SIG-M5 treated with dmso at 0.1 percent for 504 hours (cell line): ENCODE results near the gene C12orf57.
A peak's percentile ranks its signal among the peaks of the same experiment; 100 is the strongest.
"Not testable (repeated sequence)": the region's sequence is repeated elsewhere in the genome, so short reads cannot be mapped to it uniquely, and the experiment has no call there.

Experiments
- DNase-seq: peaks from one replicate; lab custom pipeline; 2025; ENCODE audit not compliant: unreplicated experiment; lab: John Stamatoyannopoulos, UW

C12orf57 gene, protein sequence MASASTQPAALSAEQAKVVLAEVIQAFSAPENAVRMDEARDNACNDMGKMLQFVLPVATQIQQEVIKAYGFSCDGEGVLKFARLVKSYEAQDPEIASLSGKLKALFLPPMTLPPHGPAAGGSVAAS

DNA sequence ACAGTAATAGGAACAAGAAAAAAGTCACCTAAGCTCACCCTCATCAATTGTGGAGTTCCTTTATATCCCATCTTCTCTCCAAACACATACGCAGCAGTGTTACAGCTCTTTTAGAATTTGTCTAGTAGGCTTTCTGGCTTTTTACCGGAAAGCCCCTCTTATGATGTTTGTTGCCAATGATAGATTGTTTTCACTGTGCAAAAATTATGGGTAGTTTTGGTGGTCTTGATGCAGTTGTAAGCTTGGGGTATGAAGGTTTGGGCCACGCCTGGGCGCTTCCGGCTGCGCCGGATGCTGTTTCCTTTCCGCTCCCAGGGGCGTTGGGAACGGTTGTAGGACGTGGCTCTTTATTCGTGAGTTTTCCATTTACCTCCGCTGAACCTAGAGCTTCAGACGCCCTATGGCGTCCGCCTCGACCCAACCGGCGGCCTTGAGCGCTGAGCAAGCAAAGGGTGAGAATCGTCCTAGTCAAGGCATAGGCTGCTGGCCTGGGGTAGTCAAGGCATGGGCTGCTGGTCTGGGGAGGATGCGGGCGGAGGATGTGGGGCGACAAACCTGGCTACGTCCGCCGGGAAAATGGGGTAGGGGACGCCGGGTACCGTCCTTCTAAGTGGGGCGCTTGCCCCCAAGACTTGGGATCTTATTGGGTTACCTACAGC, at the start of gene C12orf57, which contains the start of gene RNU7-1:
TSS of gene C12orf57 (plus strand) at position 301 of the 659 bp plus-strand sequence. CDS start at position 401, 100 bp downstream.
TSS of gene RNU7-1 (plus strand) at position 95 of the 659 bp plus-strand sequence.
- DNase-seq: peak; percentile 96

DNA sequence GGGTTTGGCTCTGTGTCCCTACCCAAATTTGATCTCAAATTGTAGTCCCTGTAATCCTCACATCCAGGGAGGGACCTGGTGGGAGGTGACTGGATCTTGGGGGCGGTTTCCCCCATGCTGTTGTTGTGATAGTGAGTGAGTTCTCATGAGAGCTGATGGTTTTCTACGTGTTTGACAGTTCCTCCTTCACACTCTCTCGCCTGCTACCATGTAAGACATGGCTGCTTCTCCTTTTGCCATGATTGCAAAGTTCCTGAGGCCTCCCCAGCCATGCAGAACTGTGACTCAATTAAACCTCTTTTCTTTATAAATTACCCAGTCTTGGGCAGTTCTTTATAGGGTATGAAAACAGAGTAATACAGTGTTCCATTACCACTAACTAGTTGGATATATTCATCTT, 49.5 kb upstream of the C12orf57 start:
- no peak for DNase-seq

DNA sequence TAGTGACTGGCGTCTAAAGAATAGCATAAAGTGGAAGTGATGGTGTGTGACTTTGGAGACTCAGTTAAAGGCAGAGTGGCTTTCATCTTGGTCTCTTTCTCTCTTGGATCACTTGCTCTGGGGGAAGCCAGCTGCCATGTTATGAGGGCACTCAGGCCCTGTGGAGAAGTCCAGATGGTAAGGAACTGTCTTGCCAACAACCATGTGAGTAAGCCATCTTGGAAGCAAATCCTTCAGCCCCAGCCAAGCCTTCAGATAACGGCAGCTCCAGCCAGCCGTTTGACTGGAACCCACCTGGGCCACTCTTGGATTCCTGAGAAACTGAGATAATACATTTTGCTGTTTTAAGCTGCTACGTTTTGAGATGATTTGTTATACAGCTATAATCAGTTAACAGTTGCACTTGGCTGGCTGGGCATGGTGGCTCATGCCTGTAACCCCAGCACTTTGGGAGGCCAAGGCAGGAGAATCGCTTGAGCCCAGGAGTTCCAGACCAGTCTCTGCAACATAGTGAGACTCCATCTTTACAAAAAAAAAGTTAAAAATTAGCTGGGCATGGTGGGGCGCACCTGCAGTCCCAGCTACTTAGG, 46.9 kb upstream of the C12orf57 start:
- DNase-seq: no peak

DNA sequence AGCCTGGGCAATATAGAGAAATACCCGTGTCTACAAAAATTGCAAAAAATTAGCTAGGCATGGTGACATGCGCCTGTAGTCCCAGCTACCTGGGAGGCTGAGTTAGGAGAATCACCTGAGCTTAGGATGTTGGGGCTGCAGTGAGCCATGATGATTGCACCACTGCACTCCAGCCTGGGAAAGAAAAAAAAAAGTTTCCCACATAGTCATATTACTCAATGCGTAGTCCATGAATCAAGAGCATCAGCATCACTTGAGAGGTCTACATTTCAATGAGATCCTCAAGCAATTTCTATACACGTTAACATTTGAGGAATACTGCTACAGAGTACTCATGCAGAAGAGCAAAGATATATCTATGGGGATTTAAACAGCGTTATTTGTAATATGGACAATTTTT, 44.4 kb upstream of the C12orf57 start:
- no peak for DNase-seq

DNA sequence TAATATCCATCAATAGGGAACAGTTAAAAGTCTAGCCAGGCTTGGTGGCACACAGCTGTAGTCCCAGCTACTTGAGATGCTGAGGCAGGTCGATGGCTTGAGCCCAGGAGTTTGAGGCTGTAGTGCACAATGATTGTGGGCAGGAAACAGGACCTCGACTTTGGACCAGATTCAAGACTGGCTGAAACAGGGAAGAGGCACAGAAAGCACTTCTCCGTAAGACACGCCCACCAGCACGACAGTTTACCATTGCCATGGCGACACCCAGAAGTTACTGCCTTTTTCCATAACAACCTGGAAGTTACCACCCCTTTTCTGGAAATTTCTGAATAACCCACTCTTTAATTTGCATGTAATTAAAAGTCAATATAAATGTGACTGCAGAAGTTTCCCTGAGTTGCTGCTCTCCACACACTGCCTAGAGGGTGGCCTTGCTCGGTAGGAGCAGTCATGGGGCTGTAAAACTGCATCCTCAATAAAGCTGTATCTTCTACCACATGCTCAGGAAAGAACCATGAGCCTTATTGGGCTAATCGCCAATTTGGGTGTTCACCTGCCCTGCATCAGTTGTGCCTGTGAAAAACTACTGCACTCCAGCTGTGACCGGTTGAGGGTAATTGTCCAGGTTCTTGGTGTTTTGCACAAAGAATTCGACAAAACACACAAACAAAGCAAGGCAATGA, 43.8 kb upstream of the C12orf57 start:
- peak; percentile 62 for DNase-seq

DNA sequence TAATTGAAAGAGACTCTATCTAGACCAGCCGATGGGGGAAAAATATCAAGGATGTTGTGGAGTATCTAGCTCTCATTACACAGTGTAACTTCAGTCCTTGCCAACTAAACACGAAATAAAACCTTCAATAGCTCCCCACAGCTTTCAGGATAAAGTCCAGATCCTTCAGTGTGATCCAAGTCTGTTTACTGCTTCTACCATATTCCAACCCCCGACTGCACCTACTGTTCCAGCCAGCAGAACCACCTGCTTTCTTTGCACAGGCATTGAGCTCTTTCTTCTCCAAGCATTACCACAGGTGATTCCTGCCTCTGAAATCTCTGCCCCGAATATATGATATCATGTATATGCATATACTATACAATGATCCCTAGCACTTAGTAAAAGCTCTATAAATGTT, 41.4 kb upstream of the C12orf57 start:
- DNase-seq: no peak

DNA sequence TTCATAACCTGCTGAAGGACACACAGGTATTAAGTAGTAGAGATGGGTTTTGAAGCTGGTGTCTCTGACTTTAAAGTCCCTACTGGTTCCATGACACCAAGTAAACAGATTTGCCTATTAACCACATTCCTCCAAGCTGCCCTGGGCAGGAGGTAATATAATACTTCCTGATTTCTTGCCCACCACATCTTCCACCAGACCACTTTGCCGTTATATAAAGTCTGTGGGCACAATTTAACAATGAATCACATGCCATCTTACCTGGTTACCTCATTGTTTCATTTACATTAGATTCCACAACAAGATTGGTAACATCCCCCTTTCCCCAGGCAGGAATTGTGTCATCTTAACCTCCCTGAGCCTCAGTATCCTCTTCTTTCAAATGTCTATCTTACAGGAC, 40.1 kb upstream of the C12orf57 start:
- DNase-seq: no peak

DNA sequence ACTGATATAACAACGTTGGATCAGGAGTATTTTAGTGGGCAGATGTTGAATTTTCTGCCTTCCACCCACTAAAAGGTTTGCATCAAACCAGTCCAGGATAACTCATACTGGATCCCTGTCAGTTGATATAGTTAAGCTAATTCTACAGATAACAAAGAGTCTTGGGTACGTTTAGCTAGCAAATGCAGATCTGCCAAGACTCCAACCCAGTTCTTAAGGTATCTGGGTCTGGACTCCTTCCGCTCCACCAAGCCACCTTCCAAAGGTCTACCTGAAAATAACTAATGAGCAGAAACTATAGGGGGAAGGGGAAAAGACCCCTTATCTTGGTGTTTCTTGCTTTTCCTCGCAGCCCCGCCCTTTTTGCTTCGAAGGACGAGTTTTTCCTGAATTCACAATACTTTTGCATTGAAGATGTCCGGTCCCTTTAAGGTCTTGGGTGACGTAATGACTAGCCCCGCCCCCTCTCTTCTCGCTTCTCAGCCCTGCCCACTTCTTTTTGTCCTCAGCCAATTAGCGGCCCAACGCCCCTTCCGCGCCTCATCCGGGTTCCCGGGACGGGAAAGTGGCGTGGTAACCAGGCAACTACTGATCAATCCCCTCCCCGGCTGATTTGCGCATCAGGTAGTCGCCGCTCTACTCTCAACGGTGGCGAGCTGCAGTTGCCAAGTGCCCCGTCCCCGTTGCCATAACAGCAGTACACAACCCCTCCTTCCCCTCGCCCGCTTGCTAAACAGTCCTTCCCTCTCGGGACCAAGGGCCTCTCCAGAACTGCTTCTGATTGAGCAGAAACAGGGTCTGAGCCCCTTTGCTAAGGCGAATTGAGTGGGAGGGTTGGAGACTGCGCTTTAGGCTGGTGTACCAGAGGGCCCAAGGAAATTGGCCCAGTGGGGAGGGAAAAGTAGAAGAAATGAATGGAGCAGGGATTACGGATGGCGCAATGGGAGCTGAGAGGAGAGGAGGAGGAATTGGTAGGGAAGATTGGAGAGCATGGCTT, 39.2 kb upstream of the C12orf57 start, which contains the start of gene LRRC23:
TSS of gene LRRC23 (plus strand) at position 543 of the 997 bp plus-strand sequence. CDS start 812 bp downstream, outside the sequence.
- DNase-seq: peak; percentile 97

DNA sequence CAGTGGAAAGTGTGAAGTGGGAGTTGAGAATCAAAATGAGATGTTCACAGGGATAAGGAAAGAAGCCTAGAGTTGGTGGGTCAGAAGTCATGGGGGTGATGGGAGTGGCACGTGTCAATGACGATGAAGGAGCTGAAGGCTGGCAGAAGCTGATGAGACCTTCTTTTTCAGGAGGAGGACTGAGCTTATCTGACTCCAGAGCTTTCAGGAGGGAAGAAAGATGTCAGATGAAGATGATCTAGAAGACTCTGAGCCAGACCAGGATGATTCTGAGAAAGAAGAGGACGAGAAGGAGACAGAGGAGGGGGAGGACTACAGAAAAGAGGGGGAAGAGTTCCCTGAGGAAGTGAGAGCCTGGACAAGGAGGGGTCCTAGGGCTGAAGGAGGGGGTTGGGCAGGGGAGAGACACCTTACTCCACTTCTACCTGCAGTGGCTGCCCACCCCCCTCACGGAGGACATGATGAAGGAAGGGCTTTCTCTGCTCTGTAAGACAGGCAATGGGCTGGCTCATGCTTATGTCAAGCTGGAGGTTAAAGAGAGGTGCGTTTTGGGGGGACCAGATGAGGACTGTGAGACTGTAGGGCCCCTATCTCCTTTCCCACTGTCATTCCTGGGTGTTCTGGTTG, 38.3 kb upstream of the C12orf57 start:
- DNase-seq: no peak

DNA sequence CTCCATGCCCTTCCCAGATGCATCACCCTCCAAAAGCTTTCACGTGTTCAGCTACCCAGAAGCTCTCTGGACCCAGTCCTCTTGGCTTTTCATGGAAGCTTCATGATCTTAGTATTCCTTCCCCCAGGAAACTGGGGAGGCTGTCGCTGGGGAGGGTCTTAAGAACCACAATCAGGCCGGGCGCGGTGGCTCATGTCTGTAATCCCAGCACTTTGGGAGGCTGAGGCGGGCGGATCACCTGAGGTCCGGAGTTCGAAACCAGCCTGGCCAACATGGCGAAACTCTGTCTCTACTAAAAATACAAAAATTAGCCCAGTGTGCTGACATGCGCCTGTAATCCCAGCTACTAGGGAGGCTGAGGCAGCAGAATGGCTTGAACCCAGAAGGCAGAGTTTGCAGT, 35.7 kb upstream of the C12orf57 start:
- not testable (repeated sequence) for DNase-seq

DNA sequence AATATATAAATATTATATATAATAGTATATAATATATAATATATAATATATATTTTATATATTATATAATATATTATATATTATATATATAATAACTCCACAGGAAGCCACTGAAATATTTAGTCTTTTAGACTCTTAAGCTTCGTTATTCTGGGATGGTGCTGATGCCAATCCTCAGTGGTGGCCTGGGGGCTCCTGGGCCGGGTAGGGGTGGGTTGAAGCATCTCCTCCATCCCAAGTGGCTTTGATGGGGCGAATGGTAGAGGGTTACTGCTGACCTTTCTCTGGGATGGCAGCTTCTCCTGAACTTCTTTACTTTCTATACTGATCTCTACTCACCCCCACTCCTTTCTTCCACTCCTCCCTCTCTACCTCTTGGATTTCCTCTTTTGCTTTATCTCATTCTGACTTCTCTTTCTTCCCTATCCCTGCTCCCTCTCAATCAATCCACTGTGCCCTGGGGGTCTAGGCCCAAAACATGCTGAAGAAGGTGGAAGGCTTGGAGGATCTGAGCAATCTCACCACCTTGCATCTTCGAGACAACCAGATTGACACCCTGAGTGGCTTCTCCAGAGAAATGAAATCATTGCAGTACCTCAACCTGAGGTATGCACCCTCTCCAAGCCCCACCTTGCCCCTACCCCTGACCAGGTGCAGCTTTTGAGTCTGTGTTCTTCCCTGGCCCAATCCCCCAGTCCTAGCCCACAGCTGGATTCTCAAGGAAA, 34.2 kb upstream of the C12orf57 start:
- no peak for DNase-seq

DNA sequence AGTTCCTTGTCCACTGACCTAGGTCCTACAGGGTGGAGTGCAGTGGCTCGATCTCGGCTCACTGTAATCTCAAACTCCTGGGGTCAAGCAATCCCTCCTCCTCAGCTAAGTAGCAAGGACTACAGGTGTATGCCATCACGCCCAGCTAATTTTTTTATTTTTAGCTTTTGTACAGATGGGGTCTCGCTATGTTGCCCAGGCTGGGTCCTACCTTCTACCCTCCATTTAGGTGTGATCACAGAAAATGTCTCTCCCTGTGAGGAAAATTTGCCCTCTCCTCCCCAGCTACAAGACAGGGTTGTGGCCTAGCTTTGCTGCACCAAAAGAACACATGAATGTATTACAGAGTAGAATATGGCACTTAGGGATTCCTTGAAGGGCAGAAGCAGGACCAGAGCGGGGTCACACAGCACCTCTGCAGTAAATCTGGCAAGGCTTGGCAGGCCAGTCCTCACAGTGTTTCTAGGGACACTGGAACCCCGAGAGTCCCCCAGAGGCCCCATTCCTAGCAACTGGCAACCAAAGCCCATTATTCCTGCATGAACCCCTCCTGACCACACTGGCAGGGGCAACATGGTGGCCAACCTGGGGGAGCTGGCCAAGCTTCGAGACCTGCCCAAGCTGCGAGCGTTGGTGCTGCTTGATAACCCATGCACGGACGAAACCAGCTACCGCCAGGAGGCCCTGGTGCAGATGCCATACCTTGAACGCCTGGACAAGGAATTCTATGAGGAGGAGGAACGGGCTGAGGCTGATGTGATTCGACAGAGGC, 31.5 kb upstream of the C12orf57 start:
- DNase-seq: no peak

DNA sequence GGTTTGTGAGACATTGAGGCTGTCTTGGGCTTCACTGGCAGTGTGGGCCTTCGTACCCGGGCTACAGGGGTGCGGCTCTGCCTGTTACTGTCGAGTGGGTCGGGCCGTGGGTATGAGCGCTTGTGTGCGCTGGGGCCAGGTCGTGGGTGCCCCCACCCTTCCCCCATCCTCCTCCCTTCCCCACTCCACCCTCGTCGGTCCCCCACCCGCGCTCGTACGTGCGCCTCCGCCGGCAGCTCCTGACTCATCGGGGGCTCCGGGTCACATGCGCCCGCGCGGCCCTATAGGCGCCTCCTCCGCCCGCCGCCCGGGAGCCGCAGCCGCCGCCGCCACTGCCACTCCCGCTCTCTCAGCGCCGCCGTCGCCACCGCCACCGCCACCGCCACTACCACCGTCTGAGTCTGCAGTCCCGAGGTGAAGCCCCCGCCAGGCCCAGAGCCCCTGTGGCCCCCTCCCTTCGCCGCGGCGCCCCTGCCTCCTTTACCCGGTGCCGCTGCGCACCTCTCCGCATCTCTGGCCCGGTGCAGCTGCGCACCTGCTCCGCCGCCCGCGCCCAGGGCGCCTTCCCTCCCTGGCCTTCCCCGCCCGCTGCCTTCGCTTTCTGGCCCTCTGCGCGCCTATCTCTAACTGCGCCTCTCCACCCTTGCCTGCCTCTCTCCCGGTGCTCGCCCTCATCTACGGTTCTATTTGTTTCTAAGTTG, 29.4 kb upstream of the C12orf57 start, which contains the start of gene ENO2:
TSS of gene ENO2 (plus strand) at position 335 of the 701 bp plus-strand sequence. CDS start 1,253 bp downstream, outside the sequence.
- DNase-seq: peak; percentile 55

DNA sequence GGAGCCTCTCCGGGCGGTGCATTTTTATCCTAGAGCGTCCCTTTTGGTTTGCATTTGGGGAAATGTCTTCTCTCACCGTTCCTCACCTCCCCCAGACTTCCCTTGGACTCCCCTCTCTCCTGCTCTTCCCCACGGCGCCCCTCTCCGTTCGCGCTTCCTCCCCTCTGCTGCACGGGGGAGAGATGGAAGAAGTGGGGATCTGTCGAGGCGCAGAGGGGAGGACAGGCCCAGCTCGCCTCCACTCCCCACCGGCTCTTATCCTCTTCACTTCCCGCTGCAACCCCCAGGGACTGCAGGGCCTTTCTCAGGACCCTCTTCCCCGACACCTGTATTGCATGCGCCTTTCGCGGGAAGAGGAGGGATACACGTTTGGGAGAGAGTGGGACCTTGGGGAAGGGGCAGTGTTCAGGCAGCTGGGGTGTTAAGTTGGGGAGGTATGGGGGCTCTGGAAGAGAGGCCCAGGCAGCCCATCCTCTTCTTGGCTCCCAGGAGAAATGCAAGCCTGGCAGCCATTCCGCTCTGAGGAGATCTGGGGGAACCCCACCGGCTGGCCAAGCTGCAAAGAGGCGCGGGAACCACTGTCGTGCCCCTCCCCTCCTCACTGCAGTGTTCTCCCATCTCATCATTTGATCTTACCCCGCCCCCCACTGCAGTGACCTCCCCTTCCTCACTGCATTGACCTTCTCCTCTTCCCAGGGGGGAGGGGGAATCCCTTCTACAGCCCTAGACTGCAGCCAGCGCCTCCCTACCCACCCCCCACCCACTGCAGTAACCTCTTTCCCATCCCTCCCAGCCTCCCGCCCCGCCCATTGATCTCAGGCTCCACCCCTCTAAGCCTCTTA, 28.7 kb upstream of the C12orf57 start:
- no peak for DNase-seq

DNA sequence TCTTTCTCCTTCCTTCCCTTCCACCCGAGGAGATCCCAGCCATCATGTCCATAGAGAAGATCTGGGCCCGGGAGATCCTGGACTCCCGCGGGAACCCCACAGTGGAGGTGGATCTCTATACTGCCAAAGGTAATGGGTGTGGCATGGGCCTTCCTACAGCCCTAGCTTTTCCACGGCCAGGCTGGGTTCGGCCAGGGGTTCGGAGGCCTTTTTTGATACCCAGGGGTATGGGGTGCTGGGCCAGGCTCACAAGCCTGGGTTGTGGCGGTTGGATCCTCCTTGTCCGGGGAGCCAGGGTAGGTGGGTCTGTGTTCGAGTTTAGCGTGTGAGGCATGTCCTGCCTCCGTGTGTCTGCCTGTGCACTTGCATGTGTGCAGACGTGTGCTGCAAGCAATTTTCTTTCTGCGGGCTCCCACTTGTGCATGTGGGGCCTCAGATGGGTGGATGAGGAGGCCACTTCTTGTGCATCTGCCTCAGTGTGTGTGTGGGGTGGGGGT, 28.0 kb upstream of the C12orf57 start:
- no peak for DNase-seq

DNA sequence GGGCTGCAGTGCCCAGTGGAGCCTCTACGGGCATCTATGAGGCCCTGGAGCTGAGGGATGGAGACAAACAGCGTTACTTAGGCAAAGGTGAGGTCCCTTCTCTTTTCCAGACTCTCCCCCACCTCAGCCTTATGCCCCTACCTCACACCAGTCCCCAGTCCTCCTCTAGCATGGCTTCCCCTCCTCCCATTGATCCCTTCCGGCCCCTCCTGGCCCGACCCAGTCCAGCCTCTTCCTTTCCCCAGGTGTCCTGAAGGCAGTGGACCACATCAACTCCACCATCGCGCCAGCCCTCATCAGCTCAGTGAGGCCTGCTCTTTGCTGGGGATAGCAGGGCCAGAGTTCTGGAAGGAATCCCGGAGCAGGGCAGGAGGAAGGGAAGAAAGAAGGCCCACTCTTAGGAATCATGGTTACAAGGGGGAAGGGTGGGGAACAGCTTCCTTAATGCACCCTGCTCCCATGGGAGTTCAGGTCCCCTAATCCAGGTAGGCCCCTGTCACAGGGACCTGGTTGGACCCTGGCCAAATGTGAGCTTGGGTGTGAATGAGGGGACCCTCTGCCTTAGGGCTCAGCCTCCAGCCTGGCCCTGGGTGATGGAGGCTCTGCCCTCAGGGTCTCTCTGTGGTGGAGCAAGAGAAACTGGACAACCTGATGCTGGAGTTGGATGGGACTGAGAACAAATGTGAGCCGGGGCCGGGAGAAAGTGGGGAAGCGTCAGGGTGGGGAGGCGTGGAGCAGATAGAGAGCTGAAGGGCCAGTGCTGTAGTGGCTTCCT, 27.2 kb upstream of the C12orf57 start:
- DNase-seq: no peak
